GM19397 (cell line): Measurements from ENCODE around the gene LAG3.

Experiments used
- ATAC-seq: cut with Tn5 transposase; IDR thresholded peaks from one replicate; pipeline ENCODE4 v1.9.1; 2021; ENCODE audit warnings: mild to moderate bottlenecking, moderate library complexity; ENCODE audit not compliant: unreplicated experiment

The LAG3 gene

GRCh38 chr12:6821591-6822425, 49.5 kb downstream of the LAG3 start, which contains the start of gene GPR162:
GPR162 (plus strand) TSS chr12:6821821; CDS start chr12:6823899, 2,078 bp downstream.
- ATAC-seq: no peak

GRCh38 chr12:6822426-6823135, 50.3 kb downstream of the LAG3 start:
- ATAC-seq: no peak

- no peak for ATAC-seq
Measured at GRCh38 chr12:6823182-6824084, 51.1 kb downstream of the LAG3 start.

GRCh38 chr12:6824085-6824775, 51.9 kb downstream of the LAG3 start:
- ATAC-seq: no peak

- no peak for ATAC-seq
Measured at GRCh38 chr12:6824901-6825381, 52.6 kb downstream of the LAG3 start.

GRCh38 chr12:6825398-6826124, 53.2 kb downstream of the LAG3 start:
- no peak for ATAC-seq

- no peak for ATAC-seq
Measured at GRCh38 chr12:6826125-6826733, 53.9 kb downstream of the LAG3 start.

GRCh38 chr12:6826734-6827436, 54.6 kb downstream of the LAG3 start:
- no peak for ATAC-seq

- no peak for ATAC-seq
Measured at GRCh38 chr12:6827437-6827911, 55.2 kb downstream of the LAG3 start.
